HG02623 (cell line): Measurements from ENCODE around the gene TMEM138.
A peak's percentile ranks its signal among the peaks of the same experiment; 100 is the strongest.

ENCODE experiments used
- ATAC-seq: cut with Tn5 transposase; IDR thresholded peaks from one replicate; pipeline ENCODE4 v1.9.1; 2021; ENCODE audit warnings: moderate library complexity; ENCODE audit not compliant: unreplicated experiment

Gene TMEM138

GRCh38 chr11:61361741-61362541, at the start of gene TMEM138, which contains the start of gene CYB561A3:
Gene TMEM138, plus strand, starts transcription at chr11:61362374. Its CDS starts 2,017 bp downstream, at chr11:61364391.
Gene CYB561A3, minus strand, starts transcription at chr11:61361882. Its CDS starts 5,169 bp downstream, at chr11:61356713.
- peak; percentile 75 for ATAC-seq

DNA sequence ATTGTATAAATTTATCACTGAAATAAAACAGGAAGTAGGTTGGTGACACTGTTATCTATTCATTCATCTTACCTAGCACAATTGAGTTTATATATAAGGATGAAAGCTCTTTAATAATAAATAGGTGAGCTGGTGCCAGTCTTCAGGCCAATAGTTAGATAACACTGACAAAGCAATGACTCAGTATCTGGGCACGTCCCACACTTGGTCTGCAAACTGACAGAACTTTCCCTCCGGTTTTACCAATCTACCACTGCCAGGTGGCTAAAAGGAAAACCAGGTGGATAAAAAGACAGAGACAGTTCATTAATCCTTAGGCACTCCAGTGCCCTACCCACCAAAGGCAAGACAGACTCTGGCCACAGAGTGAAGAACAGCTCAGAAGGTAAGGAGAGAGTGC, 46.9 kb upstream of the TMEM138 start:
- no peak for ATAC-seq

- no peak for ATAC-seq
Measured at GRCh38 chr11:61325649-61326414, 36.3 kb upstream of the TMEM138 start.

GRCh38 chr11:61327669-61328071, 34.5 kb upstream of the TMEM138 start:
- ATAC-seq = no peak

DNA sequence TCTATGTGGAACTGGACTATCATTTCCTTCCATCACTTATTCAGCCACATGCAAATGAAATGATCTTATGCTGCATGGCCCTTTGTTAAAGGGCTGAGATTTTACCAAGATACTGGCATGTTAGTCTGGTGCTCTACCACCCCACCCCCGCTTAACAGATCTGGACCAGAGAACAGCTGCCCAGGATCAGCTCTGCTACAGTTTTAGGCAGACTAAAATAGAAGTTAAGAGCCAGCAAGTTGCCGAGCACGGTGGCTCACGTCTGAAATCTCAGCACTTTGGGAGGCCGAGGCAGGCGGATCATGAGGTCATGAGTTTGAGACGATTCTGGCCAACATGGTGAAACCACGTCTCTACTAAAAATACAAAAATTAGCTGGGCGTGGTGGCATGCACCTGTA, 33.8 kb upstream of the TMEM138 start:
- ATAC-seq = no peak

DNA sequence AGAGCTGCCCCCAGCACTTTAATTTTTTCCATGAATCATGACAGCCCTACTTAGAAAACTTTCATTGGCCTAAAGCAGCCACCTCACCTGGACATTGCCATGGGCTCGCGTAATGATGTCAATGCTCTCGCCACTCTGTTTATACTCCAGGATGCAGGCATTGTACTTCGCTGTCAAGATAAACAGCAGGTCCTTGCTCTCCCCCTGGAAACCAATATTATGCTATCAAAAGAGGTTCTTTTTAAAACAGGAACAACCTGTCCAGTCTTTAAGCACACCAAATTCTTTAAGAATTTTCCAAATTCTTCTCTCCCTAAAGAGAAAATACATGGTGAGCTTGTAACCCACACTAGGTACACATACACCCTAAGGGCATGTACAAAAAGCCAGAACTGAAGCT, 32.3 kb upstream of the TMEM138 start:
- no peak for ATAC-seq

- ATAC-seq = no peak
Measured at GRCh38 chr11:61331651-61332050, 30.5 kb upstream of the TMEM138 start.

DNA sequence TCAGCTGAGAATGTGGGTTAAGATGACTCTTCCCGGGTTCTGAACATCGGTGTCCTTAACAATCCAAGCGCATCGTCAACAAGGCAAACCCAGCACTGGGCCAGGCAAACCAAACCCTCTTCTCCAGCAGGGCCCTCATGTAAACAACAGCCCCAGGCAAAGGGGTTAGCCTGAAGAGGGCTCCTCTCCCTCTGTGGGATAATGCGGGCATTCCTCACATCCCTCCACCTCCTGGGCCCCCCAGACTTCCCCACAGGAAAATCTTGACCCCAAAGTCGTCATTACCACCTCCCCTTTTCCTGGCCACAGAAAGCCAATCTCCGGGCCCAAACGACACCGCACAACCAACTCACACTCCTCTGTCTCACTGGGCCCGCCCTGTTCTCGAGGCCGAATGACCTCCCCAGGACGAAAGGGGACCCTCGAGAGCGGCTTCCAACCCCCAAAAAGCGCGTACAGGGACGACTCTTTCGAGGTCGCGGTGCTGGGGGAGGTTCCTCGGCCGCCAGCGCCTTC, 29.8 kb upstream of the TMEM138 start:
- no peak for ATAC-seq

DNA sequence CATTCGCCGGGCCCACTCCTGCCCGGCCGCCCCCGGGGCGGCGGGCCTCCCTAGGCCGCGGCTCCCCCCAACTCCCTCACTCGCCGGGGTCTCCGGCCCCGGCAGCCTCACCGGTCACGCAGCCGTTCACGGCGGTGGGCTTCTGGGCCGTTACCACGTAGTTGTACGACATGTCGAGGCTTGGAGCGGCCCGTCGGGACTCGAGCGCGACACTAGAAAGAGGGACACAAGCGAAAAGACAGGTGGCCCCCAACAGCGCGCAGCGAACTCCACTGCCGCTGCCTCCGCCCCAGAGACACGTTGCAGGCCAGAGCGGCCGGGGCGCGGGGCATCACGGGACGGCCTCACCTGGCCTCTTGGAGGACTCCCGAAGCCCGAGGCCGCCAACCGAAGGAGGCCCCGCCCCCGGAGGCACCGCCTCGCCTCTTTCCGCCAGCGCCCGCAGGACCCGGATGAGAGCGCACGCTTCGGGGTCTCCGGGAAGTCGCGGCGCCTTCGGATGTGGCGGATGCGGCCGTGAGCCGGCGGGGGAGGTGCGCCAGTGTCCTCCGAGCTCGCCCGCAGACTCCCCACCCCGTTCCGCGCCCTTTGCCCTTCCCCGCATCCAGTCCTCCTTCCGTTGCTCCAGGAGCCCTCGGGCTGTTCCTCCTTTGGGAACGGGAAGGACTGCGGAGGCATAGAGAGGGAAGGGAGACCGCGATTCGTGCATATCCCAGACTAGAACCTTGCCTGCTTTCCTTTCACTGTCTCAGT, 29.2 kb upstream of the TMEM138 start, which contains the start of the genes DDB1 and TKFC:
DDB1 (minus strand) TSS at position 309 of the 753 bp plus-strand sequence; CDS start at position 172, 137 bp downstream.
TKFC (plus strand) TSS at position 432 of the 753 bp plus-strand sequence. CDS start 1,501 bp downstream, outside the sequence.
- ATAC-seq = peak; percentile 91

DNA sequence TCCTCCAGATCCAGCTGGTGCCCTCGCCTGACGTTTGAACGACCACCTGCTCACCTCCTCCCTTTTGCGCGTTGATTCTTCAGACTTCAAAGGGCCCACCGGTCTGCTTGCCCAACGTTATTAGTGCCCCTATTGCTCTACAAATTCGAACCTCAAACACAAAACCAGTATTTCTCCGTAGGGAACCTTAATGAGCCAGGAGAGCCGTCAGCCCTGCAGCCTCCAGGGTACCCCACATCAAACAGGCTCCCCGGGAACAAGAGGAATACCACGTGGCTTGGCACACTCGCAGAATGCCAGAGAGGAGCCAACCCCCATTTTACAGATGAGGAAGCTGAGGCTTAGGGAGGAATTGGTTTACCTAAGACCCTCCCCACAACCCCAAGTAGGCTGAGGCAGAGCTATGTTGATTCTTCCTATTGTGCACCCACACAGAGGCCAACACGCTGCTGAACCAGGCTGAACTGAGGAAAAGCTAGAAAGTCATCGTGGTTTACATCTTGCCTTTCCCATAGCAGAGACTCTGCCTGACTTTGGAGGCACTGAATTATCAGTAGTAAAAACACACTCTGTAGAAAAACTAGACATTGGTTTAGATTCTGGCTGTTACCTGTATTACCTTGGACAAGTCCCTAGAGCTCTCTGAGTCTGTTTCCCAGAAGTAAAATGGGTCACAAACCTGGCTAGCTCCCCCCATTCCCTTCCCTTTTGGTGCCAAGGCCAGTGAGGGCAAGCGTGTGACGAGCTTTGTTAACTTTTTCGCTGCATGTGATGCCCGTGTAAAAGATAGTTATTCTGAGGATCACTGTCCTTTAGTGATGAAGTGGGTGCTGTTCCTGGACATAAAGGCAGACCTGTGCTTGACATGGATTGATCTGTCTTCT, 28.4 kb upstream of the TMEM138 start:
- ATAC-seq = no peak

DNA sequence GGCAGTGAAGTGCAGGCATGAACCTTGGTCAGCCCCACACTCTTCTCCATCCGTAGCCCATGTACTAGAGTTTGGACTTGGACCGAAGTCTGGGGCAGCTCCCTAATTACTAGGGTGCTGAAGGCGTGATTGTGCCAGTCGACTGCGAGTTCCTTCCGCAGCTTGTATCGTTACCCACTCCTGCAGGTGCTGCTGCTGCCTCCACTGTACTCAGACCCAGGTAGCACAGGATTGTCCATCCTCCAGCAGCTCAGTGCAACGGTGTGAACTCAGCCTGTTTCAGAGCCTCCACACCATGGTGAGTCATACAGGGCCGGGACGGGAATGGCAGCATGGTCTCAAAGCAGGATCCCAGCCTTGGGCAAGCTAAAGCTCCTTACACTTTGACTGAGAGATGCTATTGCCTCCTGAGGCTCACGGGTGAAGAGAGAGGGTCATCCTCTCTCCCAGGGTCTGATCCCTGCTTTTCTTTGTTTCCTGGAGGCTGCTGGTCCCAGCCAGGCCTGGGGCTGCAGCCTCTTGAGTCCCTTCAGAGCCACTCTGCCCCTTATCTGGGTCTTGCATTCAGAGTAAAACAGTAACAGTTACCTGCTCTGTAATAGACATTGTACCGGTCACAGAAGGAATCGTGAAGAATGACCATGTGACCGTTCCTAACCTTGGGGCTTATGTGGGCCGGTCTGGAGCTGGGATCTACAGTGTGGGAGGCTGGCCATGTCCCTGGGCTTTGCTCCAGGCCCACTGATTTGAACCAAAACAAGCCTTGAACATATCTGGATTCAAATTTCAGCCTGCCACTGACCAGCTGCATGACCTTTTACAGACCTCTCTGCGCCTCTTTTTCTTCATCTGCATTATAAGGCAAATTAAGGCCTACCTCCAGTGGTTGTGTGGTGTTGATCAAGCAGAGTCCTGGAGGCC, 27.5 kb upstream of the TMEM138 start:
- ATAC-seq = no peak

DNA sequence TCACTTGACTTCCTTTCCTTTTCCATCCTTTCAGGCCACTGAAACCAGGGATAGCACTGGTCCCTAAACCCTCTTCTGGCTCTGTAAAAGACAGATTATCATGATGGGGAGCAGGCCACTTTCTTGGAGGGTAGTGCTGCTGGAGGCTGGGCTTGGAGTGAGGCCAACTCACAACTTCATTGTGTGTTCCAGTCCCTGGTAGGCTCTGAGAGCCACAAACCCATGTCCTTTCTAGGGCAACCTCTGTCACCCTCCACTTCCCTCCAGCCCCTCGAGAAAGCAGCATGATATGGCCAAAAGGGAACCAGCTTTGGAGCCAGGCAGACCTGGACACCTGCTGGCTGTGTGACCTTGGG, 26.8 kb upstream of the TMEM138 start:
- no peak for ATAC-seq

GRCh38 chr11:61336171-61336935, 25.8 kb upstream of the TMEM138 start:
- ATAC-seq = peak; percentile 35

DNA sequence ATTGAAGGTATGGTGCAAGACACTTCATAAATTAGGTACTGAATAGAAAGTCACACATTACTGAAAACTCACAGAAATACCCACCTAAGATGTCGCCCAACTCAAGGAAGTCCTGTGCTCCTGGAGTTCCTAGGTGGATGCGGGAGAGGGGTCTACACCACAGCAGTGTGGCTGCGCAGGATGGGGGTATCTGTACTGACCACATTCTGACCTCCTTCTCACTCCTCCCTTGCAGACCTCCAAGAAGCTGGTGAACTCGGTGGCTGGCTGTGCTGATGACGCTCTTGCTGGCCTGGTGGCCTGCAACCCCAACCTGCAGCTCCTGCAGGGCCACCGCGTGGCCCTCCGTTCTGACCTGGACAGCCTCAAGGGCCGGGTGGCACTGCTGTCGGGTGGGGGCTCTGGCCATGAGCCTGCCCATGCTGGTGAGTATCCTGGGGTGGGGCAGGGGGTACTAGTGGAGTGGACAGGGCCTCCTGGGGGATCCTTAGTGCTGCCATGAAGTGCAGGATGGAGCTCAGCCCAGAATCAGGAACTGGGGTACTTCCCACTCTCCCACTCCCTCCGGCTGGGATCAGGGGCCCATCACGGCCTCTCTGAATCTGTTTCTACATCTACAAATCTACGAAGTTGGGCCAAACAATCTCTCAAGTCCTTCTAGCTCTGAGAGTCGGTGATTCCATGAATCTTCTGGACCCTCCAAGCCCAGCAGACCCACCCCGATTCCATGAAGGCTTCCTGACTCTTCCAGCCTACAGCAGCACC, 24.3 kb upstream of the TMEM138 start:
- no peak for ATAC-seq

- ATAC-seq = no peak
Measured at GRCh38 chr11:61338783-61339489, 23.2 kb upstream of the TMEM138 start.

- ATAC-seq = no peak
Measured at GRCh38 chr11:61339490-61339878, 22.7 kb upstream of the TMEM138 start.

- no peak for ATAC-seq
Measured at GRCh38 chr11:61340979-61341378, 21.2 kb upstream of the TMEM138 start.
